Activated T-cell treated with anti-CD3 and anti-CD28 coated beads, Interleukin-2, amount 50 U/mL, for 24 hours (primary cell): Measurements from ENCODE around the gene MAP3K13.
"Not testable (repeated sequence)": the region's sequence is repeated elsewhere in the genome, so short reads cannot be mapped to it uniquely, and the experiment has no call there.

ENCODE experiments used
- DNase-seq: peaks from one replicate; pipeline ENCODE4 v3.0.0-alpha.2; 2020
- H3K27ac Mint-ChIP-seq: 2 replicates; pipeline ENCODE4 v1.8.0; 2020; ENCODE audit warnings: mild to moderate bottlenecking, mixed read lengths
- H3K27me3 Mint-ChIP-seq: 2 replicates; pipeline ENCODE4 v1.8.0; 2020; ENCODE audit warnings: mixed read lengths
- H3K36me3 Mint-ChIP-seq: 2 replicates; pipeline ENCODE4 v1.8.0; 2020; ENCODE audit warnings: low read depth, mixed read lengths
- H3K4me1 Mint-ChIP-seq: 2 replicates; pipeline ENCODE4 v1.8.0; 2020; ENCODE audit warnings: low read depth, mixed read lengths
- H3K4me3 Mint-ChIP-seq: 2 replicates; pipeline ENCODE4 v1.8.0; 2020; ENCODE audit warnings: mild to moderate bottlenecking, moderate library complexity, mixed read lengths
- H3K9me3 Mint-ChIP-seq: 2 replicates; pipeline ENCODE4 v1.8.0; 2020; ENCODE audit warnings: mixed read lengths

Gene MAP3K13

GRCh38 chr3:185361920-185362319 lies 1.0 kb upstream of the MAP3K13 start:
- Mint-ChIP-seq H3K27me3 (peaks cover 60% of the 10 kb centered on the region), H3K27ac (no peak overlapping the region), H3K4me1 (peaks cover 14% of the 10 kb centered on the region), H3K4me3 (no peak overlapping the region), H3K36me3 (no peaks in the 10 kb centered on the region), H3K9me3 (no peaks in the 10 kb centered on the region)
- DNase-seq, result no peak

GRCh38 chr3:185363662-185364203 lies 797 bp downstream of the MAP3K13 start:
- peaks cover 14% of the 10 kb centered on the region for H3K4me1 Mint-ChIP-seq
- no peak overlapping the region for H3K27ac Mint-ChIP-seq
- peaks cover 68% of the 10 kb centered on the region for H3K27me3 Mint-ChIP-seq

GRCh38 chr3:185365291-185366073 lies 2.5 kb downstream of the MAP3K13 start:
- Mint-ChIP-seq H3K9me3 (no peaks in the 10 kb centered on the region), H3K27ac (no peak overlapping the region), H3K27me3 (peaks cover 65% of the 10 kb centered on the region), H3K4me3 (no peak overlapping the region), H3K4me1 (peaks cover 14% of the 10 kb centered on the region), H3K36me3 (no peaks in the 10 kb centered on the region)
- no peak for DNase-seq

More at GRCh38 chr3:185363662-185364203, 797 bp downstream of the MAP3K13 start:
- peak overlapping the region; percentile 75 for H3K4me3 Mint-ChIP-seq
- H3K36me3 Mint-ChIP-seq, result no peaks in the 10 kb centered on the region
- no peak for DNase-seq
- H3K9me3 Mint-ChIP-seq, result no peaks in the 10 kb centered on the region

GRCh38 chr3:185366074-185366335 lies 3.1 kb downstream of the MAP3K13 start:
- Mint-ChIP-seq H3K27me3 (peaks cover 65% of the 10 kb centered on the region), H3K4me3 (no peak overlapping the region), H3K9me3 (no peaks in the 10 kb centered on the region), H3K4me1 (peaks cover 14% of the 10 kb centered on the region), H3K36me3 (no peaks in the 10 kb centered on the region), H3K27ac (no peak overlapping the region)
- DNase-seq, result no peak

GRCh38 chr3:185366913-185367312 lies 4.0 kb downstream of the MAP3K13 start:
- peaks cover 58% of the 10 kb centered on the region for H3K27me3 Mint-ChIP-seq
- H3K4me1 Mint-ChIP-seq, result peaks cover 14% of the 10 kb centered on the region
- H3K9me3 Mint-ChIP-seq, result no peaks in the 10 kb centered on the region
- DNase-seq, result no peak
- H3K4me3 Mint-ChIP-seq, result no peak overlapping the region
- H3K27ac Mint-ChIP-seq, result no peak overlapping the region
- H3K36me3 Mint-ChIP-seq, result no peaks in the 10 kb centered on the region

GRCh38 chr3:185370349-185370748 lies 7.4 kb downstream of the MAP3K13 start:
- not testable (repeated sequence) for H3K27ac Mint-ChIP-seq, DNase-seq, H3K36me3 Mint-ChIP-seq, H3K9me3 Mint-ChIP-seq, H3K4me1 Mint-ChIP-seq, H3K4me3 Mint-ChIP-seq
- peaks cover 25% of the 10 kb centered on the region for H3K27me3 Mint-ChIP-seq

GRCh38 chr3:185371306-185372074 lies 8.6 kb downstream of the MAP3K13 start:
- Mint-ChIP-seq H3K4me1 (no peaks in the 10 kb centered on the region), H3K36me3 (no peaks in the 10 kb centered on the region), H3K9me3 (no peaks in the 10 kb centered on the region), H3K4me3 (no peak overlapping the region), H3K27ac (no peak overlapping the region), H3K27me3 (peaks cover 16% of the 10 kb centered on the region)
- no peak for DNase-seq

- H3K36me3 Mint-ChIP-seq, result no peaks in the 10 kb centered on the region
- H3K4me3 Mint-ChIP-seq, result no peak overlapping the region
- H3K9me3 Mint-ChIP-seq, result no peaks in the 10 kb centered on the region
- H3K27me3 Mint-ChIP-seq, result peaks cover 8% of the 10 kb centered on the region
- DNase-seq, result no peak
- no peaks in the 10 kb centered on the region for H3K4me1 Mint-ChIP-seq
- H3K27ac Mint-ChIP-seq, result no peak overlapping the region
Observed at GRCh38 chr3:185381320-185382058, 18.6 kb downstream of the MAP3K13 start.

GRCh38 chr3:185382154-185382553 lies 19.2 kb downstream of the MAP3K13 start:
- Mint-ChIP-seq H3K27ac (no peak overlapping the region), H3K27me3 (peaks cover 8% of the 10 kb centered on the region), H3K9me3 (no peaks in the 10 kb centered on the region), H3K4me1 (no peaks in the 10 kb centered on the region), H3K4me3 (no peak overlapping the region), H3K36me3 (no peaks in the 10 kb centered on the region)
- no peak for DNase-seq

GRCh38 chr3:185386515-185386914 lies 23.6 kb downstream of the MAP3K13 start:
- H3K36me3 Mint-ChIP-seq, H3K27ac Mint-ChIP-seq, H3K4me3 Mint-ChIP-seq, DNase-seq, H3K9me3 Mint-ChIP-seq, H3K27me3 Mint-ChIP-seq, H3K4me1 Mint-ChIP-seq: not testable (repeated sequence)

GRCh38 chr3:185387646-185388045 lies 24.7 kb downstream of the MAP3K13 start:
- no peak for DNase-seq
- Mint-ChIP-seq H3K4me3 (no peak overlapping the region), H3K27ac (no peak overlapping the region), H3K27me3 (peaks cover 8% of the 10 kb centered on the region), H3K36me3 (no peaks in the 10 kb centered on the region), H3K9me3 (no peaks in the 10 kb centered on the region), H3K4me1 (no peaks in the 10 kb centered on the region)

GRCh38 chr3:185393055-185393454 lies 30.1 kb downstream of the MAP3K13 start:
- Mint-ChIP-seq H3K9me3 (no peaks in the 10 kb centered on the region), H3K4me3 (no peak overlapping the region), H3K4me1 (no peaks in the 10 kb centered on the region), H3K27ac (no peak overlapping the region), H3K27me3 (no peaks in the 10 kb centered on the region), H3K36me3 (no peaks in the 10 kb centered on the region)
- DNase-seq, result no peak

GRCh38 chr3:185397676-185398075 lies 34.7 kb downstream of the MAP3K13 start:
- Mint-ChIP-seq H3K9me3 (no peaks in the 10 kb centered on the region), H3K27me3 (no peaks in the 10 kb centered on the region), H3K27ac (no peak overlapping the region), H3K36me3 (no peaks in the 10 kb centered on the region), H3K4me3 (no peak overlapping the region), H3K4me1 (no peaks in the 10 kb centered on the region)
- no peak for DNase-seq

GRCh38 chr3:185399737-185400667 lies 37.1 kb downstream of the MAP3K13 start:
- Mint-ChIP-seq H3K9me3 (no peaks in the 10 kb centered on the region), H3K4me3 (no peak overlapping the region), H3K27ac (no peak overlapping the region), H3K36me3 (no peaks in the 10 kb centered on the region), H3K27me3 (peaks cover 3% of the 10 kb centered on the region), H3K4me1 (no peaks in the 10 kb centered on the region)
- DNase-seq, result no peak
